GM19455 (cell line): ENCODE data around the gene DAGLB.
"Not testable (repeated sequence)": the region's sequence is repeated elsewhere in the genome, so short reads cannot be mapped to it uniquely, and the experiment has no call there.

ENCODE experiments used
- ATAC-seq: cut with Tn5 transposase; IDR thresholded peaks from one replicate; pipeline ENCODE4 v1.9.1; 2021; ENCODE audit not compliant: unreplicated experiment

The DAGLB gene

DNA sequence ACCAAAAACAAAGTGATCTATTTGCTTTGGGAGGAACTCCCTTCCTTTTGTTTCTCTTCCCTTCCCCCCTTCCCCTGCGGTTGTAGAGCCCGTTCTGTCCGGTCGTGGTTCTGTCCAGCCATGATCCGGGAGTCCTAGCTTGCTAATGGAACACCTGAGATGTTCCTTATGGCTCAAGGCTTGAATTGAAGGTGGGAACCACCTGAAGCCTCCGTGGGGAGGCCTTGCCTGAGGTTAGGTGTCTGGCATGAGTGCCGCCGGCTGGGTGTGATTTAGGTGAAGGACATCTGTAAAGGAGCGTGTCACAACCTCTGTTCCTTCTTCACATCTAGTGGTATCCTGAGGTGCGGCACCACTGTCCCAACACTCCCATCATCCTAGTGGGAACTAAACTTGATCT lies 46.2 kb downstream of the DAGLB start:
- ATAC-seq, result no peak

DNA sequence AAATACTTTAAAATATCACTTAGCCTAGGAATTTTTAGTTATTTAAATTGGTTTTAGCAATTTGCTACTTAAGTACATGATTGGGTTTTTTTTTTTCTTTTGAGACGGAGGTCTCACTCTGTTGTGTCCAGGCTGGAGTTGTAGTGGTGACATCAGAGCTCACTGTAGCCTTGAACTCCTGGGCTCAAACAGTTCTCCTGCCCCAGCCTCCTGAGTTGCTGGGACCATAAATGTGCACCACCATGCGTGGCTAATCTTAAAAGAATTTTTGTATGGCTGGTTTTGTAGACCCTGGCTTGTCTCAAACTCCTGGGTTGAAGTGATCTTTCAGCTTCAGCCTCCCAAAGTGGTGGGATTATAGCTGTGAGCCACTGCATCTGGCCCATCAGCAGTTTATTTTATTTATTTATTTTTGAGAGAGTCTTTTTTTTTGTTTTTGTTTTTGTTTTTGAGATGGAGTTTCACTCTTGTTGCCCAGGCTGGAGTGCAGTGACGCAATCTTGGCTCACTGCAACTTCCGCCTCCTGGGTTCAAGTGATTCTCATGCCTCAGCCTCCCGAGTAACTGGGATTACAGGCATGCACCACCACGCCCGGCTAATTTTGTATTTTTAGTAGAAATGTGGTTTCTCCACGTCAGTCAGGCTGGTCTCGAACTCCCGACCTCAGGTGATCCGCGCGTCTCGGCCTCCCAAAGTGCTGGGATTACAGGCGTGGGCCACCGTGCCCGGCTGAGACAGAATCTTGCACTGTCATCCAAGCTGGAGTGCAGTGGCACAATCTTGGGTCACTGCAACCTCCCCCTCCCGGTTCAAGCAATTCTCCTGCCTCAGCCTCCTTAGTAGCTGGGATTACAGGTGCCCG lies 47.3 kb downstream of the DAGLB start:
- ATAC-seq, result not testable (repeated sequence)

DNA sequence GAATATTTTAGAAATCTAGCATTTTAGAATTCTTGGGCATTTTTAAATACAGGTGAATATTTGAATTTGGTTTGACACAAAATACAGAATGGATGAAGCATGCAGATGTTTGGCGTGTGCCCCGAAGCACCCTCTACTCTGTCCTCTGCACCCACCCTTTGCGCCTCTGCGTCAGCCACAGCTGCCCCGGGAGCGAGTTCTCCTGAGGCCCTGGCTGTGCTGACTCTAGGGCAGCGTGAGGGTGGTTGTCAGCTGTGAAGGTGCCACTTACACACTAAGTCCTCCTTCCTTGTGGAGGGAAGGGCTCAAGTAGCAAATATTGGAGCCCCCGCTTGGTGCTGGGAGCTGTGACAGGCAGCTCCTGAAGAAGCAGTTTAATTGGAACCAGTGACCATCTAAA lies 48.4 kb downstream of the DAGLB start:
- no peak for ATAC-seq

DNA sequence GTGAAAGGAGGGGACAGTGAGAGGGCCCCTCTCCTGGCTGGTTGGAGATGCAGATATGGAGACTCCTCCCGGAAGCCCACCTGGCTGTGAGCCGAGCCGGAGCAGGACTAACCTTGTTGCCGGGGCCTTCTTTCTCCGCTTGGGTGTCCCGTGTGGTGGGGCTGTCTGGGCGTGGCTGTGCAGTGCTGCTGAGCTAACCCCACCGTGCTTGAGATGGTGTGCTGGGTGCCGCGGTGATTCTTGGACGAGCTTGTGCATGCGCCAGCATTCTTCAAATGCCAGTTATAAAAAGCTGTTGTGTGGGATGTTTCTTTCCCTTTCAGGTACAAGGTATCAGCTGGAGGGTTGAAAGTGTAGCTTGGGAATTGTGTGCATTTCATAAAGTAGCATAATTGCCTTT lies 48.8 kb downstream of the DAGLB start:
- ATAC-seq, result no peak

DNA sequence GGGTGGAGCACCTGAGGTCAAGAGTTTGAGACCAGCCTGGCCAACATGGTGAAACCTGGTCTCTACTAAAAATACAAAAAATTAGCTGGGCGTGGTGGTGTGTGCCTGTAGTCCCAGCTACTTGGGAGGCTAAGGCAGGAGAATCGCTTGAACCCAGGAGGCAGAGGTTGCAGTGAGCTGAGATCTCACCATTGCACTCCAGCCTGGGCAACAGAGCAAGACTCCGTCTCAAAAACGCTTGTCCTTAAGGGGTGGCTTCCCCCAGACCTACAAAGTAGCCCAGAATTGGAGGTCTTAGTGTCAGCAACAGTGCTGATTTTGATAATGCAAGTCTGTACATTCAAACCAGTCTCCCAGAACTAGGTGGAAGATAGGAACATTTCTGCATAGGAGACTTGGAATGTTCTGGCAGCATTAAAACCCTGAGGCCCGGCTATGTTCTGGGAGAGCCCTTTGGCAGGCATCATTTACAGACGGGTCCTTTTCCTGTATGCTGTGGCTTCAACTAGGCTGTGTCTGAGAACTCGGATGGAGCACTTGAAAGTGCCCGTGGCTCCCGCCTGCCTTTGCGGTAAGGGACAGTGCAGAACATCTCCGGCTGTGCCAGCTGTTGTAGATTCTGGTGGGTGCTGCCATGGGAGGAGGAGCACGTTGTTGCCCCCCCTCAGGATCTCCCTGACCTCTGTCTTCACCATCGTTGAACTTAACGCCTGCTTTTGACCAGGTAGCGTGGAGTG lies 49.8 kb downstream of the DAGLB start:
- not testable (repeated sequence) for ATAC-seq

DNA sequence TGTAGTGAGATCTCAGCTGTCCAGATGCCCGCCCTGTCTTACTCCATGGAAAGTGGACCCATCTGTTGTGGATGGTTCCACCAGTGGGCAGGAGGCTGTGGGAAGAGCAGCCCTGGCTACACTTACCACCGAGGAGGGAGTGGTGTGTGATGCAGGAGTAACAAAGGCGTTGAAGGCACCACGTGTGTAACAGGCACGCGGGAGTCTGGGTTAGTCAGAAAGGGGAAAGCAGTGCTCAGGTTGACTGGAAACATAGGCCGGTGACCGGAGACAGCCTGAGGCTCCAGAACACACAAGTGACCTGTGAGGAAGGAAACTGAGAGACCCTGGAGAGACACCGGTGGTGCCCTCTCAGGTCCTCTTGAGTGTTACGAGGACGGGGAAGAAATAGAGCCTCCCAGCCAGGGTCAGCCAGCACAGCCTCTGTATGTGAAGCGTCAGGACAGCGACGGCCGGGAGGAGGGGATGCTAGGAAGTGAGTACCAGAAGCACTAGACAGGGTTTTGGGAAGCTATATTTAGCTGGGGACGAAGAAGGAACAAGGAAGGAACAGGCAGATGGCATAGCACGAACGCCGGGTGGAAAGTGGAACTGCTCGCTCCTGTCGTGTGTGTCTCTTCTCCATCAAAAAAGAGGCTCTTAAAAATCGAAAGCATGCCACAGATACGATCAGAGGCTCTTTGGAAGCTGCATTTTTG lies 51.7 kb downstream of the DAGLB start:
- ATAC-seq, result no peak

DNA sequence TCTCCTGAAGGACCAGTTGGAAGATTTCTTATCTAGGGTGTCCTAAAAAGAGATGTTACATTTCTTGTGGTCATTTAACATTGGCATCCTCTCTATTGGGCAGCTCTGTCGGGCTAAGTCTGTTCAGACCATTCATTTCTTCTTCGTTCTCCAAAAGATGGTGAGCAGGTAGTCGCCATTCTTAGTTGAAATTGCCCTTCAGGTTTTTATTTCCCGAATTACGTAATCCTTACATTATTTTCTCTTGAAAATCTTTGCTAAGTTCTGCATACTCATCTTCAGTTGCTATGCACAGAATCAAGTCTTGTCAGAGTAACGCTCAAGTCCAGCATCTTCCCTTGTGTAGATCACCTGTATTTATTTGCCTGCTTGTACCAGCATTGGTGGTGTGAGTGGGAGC lies 53.6 kb downstream of the DAGLB start:
- ATAC-seq, result no peak

DNA sequence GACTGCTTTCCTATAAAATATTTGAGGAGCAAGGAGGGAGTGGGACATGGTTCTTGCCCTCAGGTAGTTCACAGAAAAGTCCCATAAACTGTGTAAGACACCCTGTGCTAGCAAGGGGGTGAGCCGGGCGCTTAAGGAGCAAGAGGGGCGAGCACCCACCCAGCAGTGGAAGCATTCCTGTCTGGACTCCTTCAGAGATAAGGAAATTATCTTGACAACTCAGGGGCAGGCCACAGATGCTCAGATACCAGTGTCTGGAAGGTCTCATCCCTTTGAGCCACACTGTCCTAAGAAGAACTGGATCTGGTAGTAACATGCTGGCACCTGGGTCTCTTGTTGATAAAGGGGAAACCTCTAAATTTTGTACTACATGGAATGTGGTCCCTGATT lies 54.1 kb downstream of the DAGLB start:
- ATAC-seq, result no peak

DNA sequence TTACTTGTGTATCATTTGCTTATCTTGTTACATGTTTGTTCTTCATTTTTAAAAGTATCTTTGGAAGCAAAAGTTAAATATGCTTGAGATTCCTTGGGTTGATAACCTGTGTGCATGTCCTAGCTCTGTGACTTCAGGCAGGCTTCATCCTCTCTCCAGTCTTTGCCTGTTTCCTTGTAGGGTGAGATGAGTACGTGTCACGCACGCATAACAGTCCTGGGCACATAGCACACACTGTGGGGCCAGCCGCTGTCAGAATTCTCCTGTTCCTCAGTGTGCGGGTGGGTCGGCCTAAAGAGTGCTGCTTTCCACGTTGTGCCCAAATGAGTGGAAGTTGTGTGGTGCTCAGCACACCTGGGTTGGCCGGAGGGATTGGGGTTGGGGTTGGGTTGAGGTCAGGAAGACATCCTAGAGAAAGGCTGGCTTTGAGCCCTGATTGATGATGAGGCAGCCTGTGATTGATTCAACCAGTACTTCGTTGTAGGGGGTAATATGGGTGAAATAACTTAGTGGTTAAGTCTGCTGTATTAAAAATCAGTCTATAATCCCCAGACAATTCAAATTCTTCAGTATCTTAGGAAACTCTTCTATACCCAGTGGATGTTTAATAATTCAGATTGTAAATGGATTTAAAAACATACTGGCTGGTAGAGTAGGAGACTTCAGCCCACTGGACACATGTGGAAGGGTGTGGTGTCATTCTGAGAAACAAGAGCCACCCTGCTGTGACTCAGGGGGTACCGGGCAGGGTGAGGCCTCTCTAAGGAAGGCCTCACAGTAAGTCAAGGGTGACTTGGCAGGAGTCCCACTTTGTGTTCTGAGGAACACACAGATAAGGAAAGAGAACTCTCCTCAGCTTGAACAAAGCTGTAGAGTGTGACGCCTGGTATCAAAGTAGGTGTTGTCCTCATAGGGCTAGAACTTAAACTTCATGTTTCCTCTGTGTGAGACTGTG lies 54.8 kb downstream of the DAGLB start:
- no peak for ATAC-seq

DNA sequence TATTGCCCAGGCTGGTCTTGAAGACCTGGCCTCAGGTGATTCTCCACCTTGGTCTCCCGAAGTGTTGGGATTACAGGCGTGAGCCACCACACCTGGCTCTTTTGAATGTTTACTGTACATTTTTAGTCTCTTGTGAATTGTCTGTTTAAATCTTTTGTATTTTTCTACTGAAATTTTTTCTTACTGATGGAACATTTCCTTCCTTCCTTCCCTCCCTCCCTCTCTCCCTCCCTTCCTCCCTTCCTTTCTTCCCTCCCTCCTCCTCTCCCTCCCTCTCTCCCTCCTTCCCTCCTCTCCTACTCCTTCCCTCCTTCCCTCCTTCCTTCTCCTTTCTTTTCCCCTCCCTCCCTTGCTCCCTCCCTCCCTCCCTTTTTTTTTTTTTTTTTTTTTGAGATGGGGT lies 58.0 kb downstream of the DAGLB start:
- no peak for ATAC-seq

DNA sequence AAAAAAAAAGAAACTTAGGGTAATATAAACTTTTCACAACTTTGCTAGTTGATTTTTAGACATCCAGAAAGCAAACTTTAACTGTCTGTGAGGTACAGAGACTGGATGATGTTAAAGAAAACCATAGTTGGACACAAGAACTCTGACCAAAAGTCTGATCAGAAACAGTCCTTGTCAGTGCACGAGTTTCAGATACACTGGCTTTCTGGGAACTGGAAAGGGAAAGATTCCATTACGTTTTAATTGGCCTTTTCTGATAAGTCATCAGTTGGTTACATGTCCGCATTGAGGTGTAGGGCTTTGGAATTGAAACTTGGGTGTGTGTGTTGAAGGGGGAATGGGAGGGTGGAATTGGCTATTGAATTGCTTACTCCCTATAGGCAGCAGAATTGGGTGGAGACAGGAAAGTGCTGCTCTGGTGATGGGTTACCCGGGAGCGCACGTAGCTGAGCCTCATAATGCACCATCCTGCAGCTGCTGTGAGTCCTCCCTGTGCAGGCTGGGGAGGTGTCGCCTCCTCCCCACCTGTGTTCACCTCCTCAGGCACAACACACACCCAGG lies 59.9 kb downstream of the DAGLB start:
- no peak for ATAC-seq

DNA sequence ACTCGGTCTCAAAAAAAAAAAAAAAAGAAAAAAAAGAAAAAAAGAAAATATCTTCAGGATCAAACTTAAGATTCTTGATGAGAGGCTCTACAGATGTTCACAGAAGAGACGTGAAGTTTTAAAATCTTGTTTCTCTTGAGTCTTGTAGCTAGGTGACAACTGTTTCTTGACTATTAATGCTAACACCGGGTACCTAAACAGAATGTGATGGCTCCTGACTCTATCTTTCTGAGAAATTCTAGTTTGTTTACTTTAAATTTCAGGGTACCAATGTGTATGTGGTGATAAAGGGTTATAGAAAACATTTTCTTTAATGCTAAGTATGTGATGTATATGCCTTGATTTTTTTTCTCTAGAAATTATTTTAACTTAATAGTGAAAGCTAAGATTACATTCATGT lies 61.0 kb downstream of the DAGLB start:
- no peak for ATAC-seq

DNA sequence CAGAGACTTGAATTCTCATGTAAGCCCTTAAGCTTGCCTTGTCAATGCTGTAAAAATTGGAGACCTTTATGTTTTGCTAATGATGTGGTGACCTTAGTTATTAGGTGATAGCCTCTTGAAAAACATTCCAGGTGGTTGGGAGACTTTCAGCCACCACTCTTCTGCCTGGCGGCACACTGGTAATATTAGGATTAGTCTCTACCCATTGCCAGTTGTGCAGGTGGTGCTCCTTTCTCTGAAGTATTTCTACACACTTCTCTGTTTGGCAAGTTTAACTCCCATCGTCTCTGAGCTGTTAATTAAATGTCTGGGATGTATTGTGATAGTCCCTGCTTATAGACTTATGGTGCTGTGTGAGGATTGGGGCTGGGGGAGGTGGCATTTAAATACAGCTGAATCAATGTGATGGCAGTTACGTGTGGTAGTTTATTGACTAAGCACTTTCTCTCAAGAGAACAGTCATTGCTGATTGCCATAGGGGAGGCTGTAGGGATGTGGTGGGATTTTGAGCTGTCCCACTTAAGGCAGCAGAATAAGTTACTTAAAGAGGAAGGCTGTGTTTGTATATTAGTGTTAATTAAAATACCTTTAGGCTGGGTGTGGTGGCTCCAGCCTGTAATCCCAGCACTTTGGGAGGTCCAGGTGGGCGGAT lies 61.7 kb downstream of the DAGLB start:
- no peak for ATAC-seq

DNA sequence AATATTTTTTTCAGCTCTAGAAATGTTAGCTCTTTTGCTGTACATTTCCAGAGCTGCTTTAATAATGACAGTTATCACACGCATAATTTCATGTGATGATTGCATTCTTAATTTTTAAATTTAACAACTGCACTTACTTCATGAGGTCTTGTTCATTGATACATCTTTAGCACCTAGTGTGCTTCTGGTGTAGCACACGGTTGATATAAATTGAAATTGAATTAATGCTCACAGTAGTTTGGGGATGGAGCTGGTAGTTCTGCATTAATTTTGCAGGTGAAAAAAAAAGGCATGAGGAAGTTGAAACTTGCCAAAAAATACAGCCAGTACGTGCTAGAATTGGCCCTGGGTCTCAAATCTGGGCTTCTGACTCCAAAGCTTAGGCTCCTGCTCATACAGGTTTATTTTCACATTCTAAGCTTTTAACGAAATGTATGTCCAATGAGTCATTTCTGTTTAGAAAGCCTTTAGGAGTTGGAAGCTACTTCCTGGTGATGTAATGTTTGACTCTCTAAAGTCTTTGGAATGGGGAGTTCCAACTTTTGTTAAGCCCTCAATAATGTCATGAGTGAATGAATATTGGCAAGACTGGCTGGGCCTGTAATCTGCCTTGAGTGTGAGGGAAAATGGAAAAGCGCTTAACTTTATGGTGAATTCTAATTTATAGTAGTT lies 62.5 kb downstream of the DAGLB start:
- ATAC-seq, result no peak

DNA sequence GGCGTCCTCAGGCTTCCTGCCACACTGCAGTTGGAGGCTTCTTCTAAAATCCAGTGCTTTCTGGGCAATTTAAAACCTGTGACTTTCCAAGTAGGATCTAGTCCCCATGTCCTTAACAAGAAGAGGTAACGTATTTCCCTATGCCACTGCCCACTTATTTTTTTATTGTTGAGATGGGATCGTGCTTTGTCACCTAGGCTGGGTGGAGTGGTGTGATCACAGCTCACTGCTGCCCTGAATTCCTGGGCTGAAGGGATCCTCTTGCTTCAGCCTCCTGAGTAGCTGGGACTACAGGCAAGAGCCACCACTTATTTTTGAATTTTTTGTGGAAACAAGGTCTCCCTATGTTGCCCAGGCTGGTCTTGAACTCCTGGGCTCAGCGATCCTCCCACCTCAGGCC lies 63.4 kb downstream of the DAGLB start:
- no peak for ATAC-seq

DNA sequence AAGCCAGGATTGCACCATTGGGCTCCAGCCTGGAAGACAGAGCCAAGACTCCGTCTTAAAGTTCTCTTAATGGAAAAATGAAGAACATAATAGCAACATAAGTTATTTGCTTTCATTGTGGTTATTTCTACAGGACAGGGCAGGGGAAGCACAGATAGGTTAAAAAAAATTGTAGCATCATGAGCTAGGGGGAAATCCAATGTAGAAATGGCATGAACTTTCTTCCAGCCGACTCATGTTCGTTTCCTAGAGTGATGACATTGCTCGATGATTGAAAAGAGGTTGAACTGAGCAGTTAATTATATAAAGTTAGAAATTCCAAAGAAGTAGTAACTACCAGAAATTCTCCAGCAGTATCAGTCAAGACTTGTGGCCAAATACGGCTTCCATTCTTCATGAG lies 64.9 kb downstream of the DAGLB start:
- ATAC-seq, result no peak

DNA sequence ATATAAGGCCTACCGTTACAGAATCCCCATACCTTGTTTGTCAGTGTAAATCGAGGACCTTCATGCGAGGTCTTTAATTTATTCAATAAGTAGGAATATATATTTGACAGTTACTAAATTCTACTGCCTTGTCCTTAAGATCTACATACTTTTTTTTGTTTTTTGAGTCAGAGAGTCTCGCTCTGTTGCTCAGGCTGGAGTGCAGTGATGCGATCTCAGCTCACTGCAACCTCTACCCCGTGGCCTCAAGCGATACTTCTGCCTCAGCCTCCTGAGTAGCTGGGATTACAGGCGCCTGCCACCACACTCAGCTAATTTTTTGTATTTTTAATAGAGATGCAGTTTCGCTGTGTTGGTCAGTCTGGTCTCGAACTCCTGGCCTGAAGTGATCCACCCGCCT lies 65.9 kb downstream of the DAGLB start:
- not testable (repeated sequence) for ATAC-seq

DNA sequence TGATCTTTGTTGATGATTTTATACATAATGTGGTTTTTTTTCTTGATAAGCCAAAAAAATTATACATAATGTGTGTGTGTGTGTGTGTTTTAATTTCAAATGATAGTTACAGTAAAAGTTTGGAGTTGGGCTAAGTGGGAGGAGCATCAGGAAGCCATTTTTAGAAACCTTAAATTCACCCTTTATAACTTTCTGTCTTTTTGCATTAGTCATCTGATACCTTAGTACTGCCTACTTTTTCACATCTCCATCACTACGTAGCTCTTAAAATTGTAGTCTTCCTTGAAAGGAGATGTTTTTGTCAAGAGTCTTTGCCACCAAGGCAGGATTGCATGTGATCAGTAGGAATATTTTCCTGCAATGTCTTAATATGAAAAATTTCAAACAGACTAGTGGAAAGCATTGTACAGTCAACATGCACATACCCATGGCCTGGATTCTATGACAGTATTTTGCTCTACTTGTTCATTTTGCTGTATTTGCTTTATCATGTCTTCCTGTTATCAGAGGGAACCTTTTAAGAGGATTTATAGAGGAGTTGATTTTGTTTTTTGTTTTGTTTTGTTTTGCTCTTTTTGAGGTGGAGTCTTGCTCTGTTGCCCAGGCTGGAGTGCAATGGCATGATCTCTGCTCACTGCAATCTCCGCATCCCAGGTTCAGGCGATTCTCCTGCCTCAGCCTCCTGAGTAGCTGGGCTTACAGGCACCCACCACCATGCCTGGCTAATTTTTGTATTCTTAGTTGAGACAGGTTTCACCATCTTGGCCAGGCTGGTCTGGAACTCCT lies 67.3 kb downstream of the DAGLB start:
- no peak for ATAC-seq

DNA sequence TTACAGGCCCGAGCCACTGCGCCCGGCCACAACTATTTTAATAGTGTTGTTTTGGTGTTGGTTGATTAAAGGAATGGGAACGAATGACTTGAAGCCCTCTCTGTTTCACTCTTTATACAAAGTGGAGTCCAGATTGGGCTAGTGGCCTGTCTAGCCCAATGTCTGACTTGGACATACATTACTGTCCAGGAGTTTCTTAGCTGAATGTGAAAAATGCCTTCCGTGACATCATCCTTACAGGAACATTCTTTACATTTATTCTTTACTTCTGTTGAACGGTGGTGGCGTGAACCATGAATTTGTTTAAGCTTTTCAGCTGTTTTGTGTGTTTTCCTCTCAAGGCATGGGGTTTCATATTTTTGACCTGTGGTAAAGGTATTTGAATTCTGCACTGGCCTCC lies 67.9 kb downstream of the DAGLB start:
- no peak for ATAC-seq
